GM21825 (cell line): Measurements from ENCODE around the gene DKK3.

ENCODE experiments used
- ATAC-seq: cut with Tn5 transposase; IDR thresholded peaks from one replicate; pipeline ENCODE4 v1.9.1; 2021; ENCODE audit warnings: mild to moderate bottlenecking, moderate library complexity; ENCODE audit not compliant: unreplicated experiment

The DKK3 gene

GRCh38 chr11:12031856-12032544 lies 23.6 kb upstream of the DKK3 start:
- no peak for ATAC-seq

GRCh38 chr11:12029738-12030363 lies 21.4 kb upstream of the DKK3 start:
- ATAC-seq = no peak

GRCh38 chr11:12029119-12029518 lies 20.7 kb upstream of the DKK3 start:
- ATAC-seq = no peak

GRCh38 chr11:12028303-12028702 lies 19.9 kb upstream of the DKK3 start:
- ATAC-seq = no peak

GRCh38 chr11:12026331-12027211 lies 18.1 kb upstream of the DKK3 start:
- no peak for ATAC-seq

GRCh38 chr11:12024254-12024926 lies 16.0 kb upstream of the DKK3 start:
- no peak for ATAC-seq

- ATAC-seq = no peak
Measured at GRCh38 chr11:12023015-12023414, 14.6 kb upstream of the DKK3 start.

- ATAC-seq = no peak
Measured at GRCh38 chr11:12020546-12020945, 12.1 kb upstream of the DKK3 start.

- no peak for ATAC-seq
Measured at GRCh38 chr11:12019866-12020416, 11.5 kb upstream of the DKK3 start.

GRCh38 chr11:12019337-12019736 lies 10.9 kb upstream of the DKK3 start:
- ATAC-seq = no peak

GRCh38 chr11:12017865-12018453 lies 9.5 kb upstream of the DKK3 start:
- ATAC-seq = no peak

GRCh38 chr11:12017243-12017678 lies 8.8 kb upstream of the DKK3 start:
- ATAC-seq = no peak

- ATAC-seq = no peak
Measured at GRCh38 chr11:12016246-12016645, 7.8 kb upstream of the DKK3 start.

GRCh38 chr11:12015486-12015885 lies 7.1 kb upstream of the DKK3 start:
- no peak for ATAC-seq

GRCh38 chr11:12013781-12014180 lies 5.4 kb upstream of the DKK3 start:
- ATAC-seq = no peak

- no peak for ATAC-seq
Measured at GRCh38 chr11:12009617-12010321, 1.3 kb upstream of the DKK3 start.

- ATAC-seq = no peak
Measured at GRCh38 chr11:12008790-12009616, 577 bp upstream of the DKK3 start.

GRCh38 chr11:12007230-12007593 lies 1.2 kb downstream of the DKK3 start:
- ATAC-seq = no peak
